ENCODE data around the gene HSPG2. TPM values are rescaled to one million over a fixed set of nuclear protein-coding genes. Genes with fewer than 3 reads are reported as not detected.
A peak's percentile ranks its signal among the peaks of the same experiment; 100 is the strongest.

Gene HSPG2
- total RNA-seq, 1 donor from 2014 or later = 887 TPM

DNA sequence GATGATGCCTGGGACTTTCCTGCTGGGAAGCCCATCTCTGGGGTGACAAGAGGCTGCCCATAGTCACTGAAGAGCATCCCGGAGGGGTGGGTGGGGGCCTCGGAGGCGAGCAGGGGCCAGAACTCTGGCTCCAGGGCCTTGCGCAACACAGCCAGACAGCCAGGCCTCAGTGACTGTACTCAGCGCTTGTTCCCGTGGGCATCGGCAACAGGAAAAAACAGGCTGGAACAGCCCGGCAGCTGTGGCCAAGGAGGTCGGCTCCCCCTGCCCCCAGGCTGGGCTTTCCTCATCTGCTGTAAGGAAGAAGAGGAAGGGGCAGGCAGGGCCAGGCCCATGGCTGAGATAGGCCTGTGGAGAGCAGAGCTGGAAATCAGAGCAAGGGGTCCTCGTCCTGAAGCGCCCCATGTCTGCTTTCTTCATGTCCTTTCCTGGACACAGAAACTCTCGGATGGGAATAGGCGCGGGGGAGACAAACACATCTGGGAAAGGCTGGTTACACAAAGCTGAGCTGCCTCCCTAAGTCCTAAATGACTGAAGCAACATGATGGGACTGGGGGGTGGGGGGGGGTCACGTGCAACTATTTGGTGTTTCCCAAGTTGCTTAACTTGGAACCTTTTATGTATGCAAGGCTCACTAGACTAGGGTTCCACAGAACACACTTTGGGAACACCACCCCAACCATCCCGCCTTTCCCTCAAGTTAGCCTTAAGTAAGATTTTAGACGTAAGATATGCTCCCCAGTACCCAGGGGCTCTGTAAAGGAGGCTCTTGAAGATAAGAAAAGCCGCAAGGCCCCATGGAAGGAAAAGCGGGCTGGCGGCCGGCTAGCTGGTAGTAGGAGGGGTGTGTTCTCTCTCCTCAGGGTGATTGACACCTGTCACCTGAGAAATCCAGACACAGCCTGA, 30.7 kb downstream of the HSPG2 start:
- DNase-seq (ENCODE audit: low spot score) = peak; percentile 87
- peak; percentile 88 for ATAC-seq
- intact Hi-C loops (cut with DNase I) = no loop called here

DNA sequence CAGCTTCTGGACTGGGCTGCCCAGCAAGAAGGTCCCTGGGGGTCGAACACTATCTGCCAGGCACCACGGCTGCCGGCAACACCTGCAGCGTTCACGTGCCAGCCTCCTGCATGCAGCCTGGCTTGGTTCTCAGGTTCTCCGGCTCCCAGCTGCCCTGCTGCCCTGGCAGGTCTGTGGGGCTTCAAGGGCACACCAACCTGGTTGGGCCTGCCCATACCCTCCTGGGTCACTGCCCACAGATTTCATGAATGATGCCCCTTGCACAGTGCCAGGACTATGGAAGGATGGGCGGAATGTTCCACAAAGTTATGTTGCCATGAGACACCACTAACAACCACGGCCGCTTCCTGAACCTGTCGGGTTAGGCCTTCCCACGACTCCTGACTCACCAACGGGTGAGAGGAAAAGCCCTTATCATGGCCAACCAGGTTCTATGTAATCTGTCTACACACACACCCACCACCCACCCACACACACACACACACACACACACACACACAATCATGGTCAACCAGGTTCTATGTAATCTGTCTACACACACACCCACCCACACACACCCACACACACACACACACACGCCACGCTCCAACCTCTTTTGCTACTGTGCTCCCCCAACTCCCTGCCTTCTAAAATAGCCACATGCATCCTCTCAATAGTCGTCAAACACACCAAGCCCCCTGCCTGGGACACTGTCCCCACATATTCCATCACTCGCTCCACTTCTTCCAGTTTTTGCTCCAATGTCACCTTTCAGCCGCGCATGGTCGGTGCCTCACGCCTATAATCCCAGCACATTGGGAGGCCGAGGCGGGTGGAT, 32.2 kb downstream of the HSPG2 start:
- DNase-seq (ENCODE audit: low spot score) (no peak), ATAC-seq (no peak)
- intact Hi-C loops (cut with DNase I) = loop anchor here (5.0 kb wide), 1 partner anchor 37 kb away; no protein-coding TSS in a partner anchor

DNA sequence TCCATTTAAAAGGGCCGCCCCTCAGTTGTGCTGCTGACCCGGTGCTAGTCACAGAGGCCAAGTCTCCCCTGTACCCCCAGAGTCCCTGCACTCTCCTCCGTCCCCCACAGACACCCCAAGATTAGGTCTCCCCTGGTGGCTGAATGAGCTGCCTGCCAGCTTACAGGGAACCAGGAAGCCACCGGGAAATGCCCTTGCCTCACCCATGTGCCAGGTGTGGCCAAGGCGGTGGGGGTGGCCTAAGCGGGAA, 32.7 kb downstream of the HSPG2 start:
- ATAC-seq (no peak), DNase-seq (ENCODE audit: low spot score) (no peak)
- intact Hi-C loops (cut with DNase I) = loop anchor here (5.0 kb wide), 1 partner anchor 38 kb away; no protein-coding TSS in a partner anchor

DNA sequence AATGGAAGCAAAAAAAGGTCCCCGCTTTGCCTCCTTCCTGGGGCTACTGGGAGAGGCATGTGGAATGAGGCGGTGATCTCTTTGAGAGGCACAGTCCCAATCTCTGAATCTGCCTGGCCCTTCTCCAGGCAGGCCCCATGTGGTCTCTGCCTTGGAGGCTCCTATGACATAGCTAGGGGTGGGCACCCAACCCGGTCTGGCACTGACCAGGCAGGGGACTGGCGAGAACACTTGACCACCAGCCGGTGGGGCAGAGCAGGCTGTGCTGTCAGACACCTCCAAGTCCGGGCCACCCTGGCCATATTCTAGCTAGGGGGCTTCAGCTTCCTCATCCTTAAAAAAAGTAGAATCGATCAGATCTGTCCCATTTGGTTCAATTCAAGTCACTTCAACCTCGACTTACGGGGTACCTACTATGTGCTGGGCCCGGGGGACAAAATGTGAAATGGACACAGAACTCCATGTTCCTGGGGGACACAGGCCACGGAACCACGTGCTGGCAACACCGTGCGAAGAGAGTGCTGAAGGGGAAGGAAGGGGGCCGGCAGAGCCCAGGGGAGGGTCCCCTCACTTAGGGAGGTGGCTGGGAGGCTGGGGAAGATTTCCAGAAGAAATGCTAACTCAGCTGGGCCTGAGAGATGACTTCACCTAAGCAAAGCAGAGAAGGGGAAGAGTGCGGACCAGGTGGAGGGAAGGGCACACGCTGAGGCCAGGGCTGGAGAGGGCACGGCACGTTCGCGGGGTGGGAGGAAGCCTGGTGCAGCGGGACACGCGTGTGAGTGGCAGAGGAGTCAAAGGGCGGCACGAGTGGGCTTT, 33.3 kb downstream of the HSPG2 start:
- DNase-seq (ENCODE audit: low spot score) = no peak
- ATAC-seq = no peak
- intact Hi-C loops (cut with DNase I) = loop anchor here (5.0 kb wide), 1 partner anchor 38 kb away; no protein-coding TSS in a partner anchor

DNA sequence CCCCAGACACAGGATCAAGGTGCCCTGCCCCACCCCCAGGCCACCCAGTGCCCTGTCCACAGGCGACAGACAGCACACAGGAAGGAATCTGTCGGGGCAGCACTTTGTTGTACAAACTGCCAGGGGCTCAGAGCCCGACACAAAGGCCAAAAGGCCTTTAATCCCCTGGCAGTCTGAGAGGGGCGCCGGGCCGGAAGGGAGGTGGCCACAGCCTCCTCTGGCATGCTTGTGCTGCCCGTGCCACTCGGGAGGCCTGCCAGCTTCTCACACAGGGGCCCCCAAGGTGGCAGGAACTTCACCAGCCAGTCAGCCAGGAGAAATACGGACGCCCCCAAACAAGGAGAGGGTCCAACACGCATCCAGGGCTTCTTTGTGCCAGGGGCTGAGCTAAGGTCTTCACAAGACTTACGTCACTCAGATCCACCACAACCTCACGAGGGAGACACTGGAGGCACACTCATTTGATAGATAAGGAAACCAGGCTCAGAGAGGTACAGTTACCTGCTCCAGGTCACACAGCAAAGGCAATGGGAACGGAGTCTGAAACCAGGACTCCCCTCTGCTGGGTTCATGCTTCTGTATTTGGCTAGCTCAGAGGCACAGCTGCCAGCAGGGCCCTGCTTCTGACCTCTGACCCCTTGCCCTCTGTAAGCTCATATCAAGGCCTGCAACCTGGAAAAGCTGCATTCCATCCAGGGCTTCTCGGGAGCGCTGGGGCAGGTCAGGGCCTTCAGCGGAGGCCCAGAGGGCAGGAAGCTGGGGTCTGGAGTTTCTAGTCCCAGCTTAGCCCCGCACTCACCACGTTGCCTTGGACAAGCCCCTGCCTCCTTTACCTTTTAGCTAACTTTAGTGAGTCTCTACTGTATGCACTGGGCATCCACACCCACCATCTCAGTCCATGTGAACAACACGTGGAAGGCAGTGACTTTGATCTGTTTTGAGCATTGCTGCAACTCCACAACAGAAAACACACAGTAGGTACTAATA, 34.8 kb downstream of the HSPG2 start:
- DNase-seq (ENCODE audit: low spot score) = no peak
- intact Hi-C loops (cut with DNase I) = loop anchor here (5.0 kb wide), 1 partner anchor 40 kb away; no protein-coding TSS in a partner anchor
- no peak for ATAC-seq

DNA sequence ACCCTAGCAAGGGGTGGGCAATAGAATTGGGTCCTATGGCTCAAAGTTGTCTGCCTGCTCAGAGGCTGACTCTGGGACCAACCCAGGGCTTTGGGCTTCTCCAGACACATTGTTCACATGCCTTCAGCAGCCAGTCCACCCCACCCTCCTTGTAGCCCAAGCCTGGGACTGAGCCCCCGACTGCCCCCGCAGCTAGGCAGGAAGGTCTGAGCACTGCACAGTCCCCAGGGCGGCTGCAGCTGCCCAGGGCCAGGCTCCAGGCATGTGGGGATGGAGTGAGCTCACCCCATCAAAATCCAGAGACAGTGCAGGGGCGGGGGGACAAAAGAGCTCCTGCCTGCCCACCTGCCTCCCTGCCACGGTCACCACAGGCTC, 35.6 kb downstream of the HSPG2 start:
- ATAC-seq (peak; percentile 6), DNase-seq (ENCODE audit: low spot score) (no peak)
- intact Hi-C loops (cut with DNase I) = loop anchor here (5.0 kb wide), 1 partner anchor 41 kb away; no protein-coding TSS in a partner anchor

DNA sequence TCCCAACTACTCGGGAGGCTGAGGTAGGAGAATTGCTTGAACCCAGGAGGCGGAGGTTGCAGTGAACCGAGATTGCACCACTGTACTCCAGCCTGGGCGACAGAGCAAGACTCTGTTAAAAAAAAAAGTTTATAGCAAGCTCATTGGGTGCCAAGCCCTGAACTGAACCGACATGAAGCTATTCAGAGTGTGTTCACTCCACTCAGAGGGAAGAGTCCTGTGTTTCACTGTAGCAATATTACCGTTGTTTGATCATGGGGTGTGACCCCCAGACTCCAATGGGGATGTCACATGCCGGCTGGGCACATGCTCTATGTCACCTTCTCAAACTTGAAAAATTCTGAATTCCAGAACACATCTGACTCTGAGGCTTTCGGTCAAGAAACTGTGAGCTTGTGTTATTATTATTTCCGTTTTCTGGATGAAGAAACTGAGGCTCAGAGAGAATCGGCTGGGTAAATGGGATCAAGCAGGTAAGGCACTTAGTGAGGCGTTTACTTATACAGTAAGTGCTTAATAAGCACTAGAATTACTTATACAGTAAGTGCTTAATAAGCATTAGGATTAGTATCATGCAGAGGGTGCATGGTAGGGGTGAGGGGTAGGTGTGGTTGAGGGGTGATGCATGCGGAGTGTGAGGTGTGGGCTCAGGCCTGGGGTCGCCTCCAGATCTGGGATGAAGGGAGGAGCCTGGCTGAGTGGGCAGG, 36.2 kb downstream of the HSPG2 start:
- DNase-seq (ENCODE audit: low spot score) (no peak), ATAC-seq (no peak)
- intact Hi-C loops (cut with DNase I) = loop anchor here (5.0 kb wide), 1 partner anchor 41 kb away; no protein-coding TSS in a partner anchor

DNA sequence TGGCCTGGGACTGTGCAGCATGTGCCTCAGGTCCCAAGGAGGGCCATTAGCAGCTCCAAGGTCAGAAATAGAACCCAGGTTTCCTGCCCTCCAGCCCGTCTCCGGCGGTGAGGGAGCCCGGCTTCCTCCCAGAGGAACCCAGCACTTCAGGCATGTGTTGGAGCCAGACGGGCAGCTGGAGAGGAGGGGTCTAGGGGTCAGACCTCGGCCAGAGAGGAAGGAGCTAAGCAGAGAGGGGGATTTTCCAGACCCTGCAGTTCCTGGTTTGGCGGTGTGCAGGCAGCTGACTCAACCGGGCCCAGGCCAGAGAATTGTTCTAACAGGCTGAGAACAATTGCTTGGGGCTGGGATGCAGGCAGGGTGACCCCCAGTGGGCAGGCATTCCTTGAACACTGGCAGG, 37.1 kb downstream of the HSPG2 start:
- ATAC-seq (no peak), DNase-seq (ENCODE audit: low spot score) (no peak)
- intact Hi-C loops (cut with DNase I) = loop anchor here (5.0 kb wide), 1 partner anchor 42 kb away; no protein-coding TSS in a partner anchor

DNA sequence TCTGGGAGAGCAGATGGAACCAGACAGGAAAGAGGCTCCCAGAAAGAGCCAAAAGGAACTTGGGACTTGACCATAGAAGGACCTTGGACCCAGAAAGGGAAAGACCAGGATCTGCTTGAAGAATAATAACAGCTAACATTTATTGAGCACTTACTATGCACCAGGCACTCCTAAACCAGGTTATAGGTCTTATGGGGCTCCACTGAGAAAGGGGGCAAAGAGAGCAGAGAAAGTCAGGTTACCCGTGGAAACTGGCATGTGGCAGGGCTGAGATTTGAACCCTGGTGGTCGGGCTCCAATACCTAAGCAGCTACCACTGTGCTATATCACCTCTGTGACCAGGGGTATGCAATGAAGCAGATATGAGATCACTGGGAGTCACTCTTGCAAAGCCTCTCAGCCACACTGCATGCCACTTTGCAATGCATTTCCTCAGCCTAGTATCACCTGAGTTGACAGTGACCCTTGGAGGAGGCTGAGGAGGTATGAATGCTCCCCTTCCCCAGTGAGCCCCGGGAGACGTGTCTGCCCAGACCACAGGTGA, 37.8 kb downstream of the HSPG2 start:
- intact Hi-C loops (cut with DNase I) = no loop called here
- no peak for ATAC-seq
- no peak for DNase-seq (ENCODE audit: low spot score)

DNA sequence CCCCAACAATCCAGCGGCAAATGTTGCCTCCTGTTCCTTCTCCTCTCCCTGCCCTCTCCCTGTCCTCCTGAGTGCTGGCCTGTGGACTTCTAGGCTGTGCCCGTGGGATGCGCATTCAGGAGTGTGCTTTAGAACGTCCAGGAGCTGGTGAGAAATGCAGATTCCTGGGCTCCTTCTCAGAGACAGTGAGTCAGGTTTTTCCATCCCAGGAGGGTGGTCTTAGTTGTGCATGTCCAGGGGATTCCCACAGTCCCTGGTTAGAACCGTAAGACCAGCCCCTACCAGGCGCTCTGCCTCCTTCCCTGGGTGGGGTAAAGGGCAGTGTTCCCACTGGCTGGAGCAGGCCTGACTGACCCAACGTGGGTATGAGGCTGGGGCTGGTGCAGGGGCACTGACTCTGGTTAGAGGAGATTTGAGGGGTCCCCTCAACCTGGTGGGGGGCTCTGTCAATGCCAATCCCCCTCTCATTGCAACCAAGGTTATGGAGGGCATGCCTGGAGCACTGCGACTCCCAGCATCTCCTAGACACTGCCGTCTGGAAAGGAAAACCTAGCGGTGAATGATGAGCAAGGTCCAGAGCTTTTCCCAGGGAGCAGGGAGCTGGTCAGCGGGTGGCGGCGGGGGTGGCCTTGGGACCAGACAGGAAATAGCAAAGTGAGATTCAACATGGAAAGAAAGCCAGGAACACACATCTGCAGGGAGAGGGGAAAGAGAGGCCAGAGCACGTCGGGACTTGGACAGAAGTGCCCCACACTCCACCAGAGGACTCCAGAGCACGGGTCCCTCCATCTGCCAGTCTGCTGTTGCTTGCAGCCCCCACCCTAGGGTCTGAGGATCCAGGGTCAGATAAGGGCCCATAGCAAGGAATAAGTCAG, 38.5 kb downstream of the HSPG2 start:
- no peak for DNase-seq (ENCODE audit: low spot score)
- intact Hi-C loops (cut with DNase I) = no loop called here
- ATAC-seq = peak; percentile 3

DNA sequence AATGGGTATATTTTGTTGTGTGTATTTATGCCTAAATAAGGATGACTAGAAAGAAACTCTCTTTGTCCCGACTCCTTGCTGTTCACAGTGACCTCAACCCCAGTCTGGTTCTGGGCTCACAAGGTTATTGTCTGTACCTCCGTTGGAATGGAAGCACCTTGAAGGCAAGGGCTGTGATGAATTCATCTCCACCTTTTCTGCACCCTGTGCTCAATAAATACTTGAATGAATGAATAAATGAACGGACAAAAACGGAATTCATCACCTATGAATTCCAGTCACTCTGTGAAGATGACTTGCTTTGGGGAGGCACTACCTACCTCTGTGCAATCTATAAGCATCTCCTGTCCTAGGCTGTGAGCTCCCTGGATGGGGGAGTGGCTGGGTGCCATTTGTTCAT, 39.3 kb downstream of the HSPG2 start:
- intact Hi-C loops (cut with DNase I) = no loop called here
- ATAC-seq = no peak
- no peak for DNase-seq (ENCODE audit: low spot score)

DNA sequence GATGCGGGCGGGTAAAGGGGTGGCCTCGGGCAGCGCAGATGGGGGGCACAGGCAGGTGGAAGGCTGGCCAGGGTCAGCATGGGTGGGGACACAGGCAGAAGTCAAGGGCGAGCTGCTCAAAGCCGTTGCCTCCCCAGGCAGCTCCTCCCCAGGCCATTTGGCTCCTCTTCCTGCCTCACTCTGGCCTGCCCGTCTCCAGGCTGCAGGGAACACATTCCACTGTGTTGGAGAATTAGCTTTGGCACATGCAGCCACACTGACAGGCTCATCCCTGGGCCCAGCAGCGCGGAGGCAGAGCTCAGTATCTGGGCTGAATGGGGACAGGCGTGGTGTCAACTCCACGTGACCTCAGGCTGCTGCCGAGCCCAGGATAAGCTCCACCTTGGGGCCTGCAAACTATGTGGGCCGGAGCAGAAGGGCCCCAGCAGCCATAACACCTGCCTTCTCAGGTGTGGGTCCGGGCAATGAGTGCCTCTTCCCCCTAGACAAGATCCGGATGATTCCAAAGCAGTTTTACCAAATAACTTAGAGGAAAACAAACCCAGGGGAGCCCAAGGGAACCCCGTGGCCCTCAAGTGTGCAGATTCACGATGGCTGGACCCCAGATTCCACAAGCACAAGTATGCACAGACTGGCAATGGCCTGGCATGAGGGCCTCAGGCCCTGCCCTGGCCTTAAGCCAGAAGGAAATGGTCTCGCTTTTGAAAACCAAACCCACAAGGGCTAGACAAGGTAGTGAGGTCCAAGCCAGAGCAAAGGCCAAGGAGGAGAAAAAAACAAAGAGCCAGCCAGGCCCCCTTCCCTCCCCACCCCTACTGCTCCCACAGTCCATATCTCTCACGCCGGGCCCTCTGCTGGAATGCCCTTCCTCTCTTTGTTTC, 40.2 kb downstream of the HSPG2 start:
- DNase-seq (ENCODE audit: low spot score) = no peak
- intact Hi-C loops (cut with DNase I) = no loop called here
- peak; percentile 87 for ATAC-seq

DNA sequence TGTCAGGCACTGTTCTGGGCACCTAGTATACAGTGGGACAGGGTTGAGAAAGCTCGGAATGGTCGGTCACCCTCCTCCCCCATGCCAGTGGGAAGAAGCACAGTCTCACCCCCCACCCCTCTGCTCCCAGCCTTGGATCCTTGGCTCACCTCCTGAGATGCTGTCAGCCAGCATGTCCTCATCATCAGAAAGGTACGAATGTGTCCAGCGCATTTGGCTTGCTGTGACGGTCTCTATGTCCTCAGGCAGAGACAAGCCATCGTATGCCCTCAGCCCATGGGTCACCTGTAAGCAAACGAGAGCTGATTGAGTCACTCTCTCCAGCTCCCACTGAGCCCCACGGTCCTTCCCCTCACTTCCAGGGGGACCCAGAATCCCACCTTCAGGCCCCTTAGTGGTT, 41.1 kb downstream of the HSPG2 start:
- ATAC-seq (no peak), DNase-seq (ENCODE audit: low spot score) (no peak)
- intact Hi-C loops (cut with DNase I) = no loop called here

DNA sequence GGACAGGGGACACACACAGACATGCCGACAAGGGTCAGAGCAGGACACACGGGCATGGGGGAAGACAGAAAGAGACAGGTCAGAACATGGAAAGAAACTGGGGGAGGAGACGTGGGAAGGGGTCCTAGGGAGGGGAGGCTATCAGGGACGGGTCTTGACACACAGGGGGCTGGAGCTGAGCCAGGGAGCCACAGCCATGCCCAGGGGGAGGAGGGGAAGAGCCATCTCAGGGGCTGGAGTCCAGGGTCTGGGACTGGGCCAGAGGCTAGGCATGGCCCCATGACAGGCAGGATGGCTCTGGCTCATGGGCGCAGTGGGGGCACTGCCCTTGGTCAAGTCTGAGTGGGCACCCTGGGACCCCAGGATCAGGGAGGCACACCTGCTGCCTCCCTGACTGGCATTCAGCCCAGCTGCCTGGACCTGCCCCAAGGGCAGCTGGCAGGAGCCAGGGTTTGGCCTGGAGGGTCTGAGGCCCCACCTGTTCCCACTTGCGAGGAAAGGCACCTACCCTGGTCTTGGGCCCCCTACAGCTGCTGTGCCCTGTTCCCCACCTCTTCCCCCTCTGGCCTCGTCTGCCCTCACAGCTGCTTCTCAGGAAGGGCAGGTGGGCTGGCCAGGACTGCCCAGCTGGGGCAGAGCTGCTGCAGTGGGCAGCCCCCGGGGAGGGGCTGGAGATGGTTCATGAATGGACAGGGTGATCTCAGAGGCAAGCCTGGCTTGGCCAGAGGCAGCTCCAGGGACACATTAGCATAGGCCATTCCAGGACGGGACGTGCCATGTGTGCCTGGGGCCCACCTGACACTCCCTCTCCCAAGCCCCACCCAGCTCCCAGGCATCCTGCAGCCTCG, 42.9 kb downstream of the HSPG2 start:
- no peak for DNase-seq (ENCODE audit: low spot score)
- intact Hi-C loops (cut with DNase I) = no loop called here
- ATAC-seq = no peak

Data from sciatic nerve (tissue), 2 donors.